Activated naive CD4-positive, alpha-beta T cell treated with anti-CD3 and anti-CD28 coated beads for 36 hours (primary cell): ENCODE data around the gene MINDY4B. TPM values are rescaled to one million over a fixed set of nuclear protein-coding genes. Genes with fewer than 3 reads are reported as not detected.

ENCODE experiments used
- total RNA-seq, 2 experiments: library from RNA; stranded (reverse); gene quantifications; one replicate each; pipeline ENCODE4 v1.2.3, GENCODE V29; 2021

MINDY4B gene
- total RNA-seq, 2 experiments from 2014 or later = not detected

Other genes starting within 250 kb of the MINDY4B start
- not detected for gene ERICH6, start 201.5 kb downstream of the MINDY4B start, total RNA-seq
- gene SIAH2, start 142.3 kb downstream of the MINDY4B start, total RNA-seq = 10 to 100 TPM; 67.1 to 68.8 TPM
- not detected for gene CLRN1, start 67.3 kb upstream of the MINDY4B start, total RNA-seq
- gene MED12L, start 180.2 kb upstream of the MINDY4B start, total RNA-seq = 1 to 10 TPM; 1.4 to 2.0 TPM